GM12864 (cell line): ENCODE data around the gene ARHGAP42.

Experiments used
- DNase-seq: peaks from one replicate; pipeline ENCODE4 v3.0.0-alpha.2; 2011; ENCODE audit warnings: low read depth
- H3K4me3 ChIP-seq: 2 replicates; pipeline ENCODE4 v1.5.1; 2011; ENCODE audit warnings: mild to moderate bottlenecking, low read depth, low read length, control low read depth
- CTCF ChIP-seq: IDR thresholded peaks from 2 replicates; pipeline ENCODE4 v1.5.1; 2011; ENCODE audit warnings: low read depth, mild to moderate bottlenecking, moderate library complexity, low read length, control low read depth, inconsistent platforms; ENCODE audit errors: missing control alignments

The ARHGAP42 gene

GRCh38 chr11:100837311-100837710, 150.2 kb downstream of the ARHGAP42 start:
- TF ChIP-seq CTCF, result no peak
- no peak for DNase-seq
- no peak overlapping the region for H3K4me3 ChIP-seq

GRCh38 chr11:100841711-100842407, 154.8 kb downstream of the ARHGAP42 start:
- no peak overlapping the region for H3K4me3 ChIP-seq
- no peak for DNase-seq
- TF ChIP-seq CTCF, result no peak

GRCh38 chr11:100847696-100848216, 160.7 kb downstream of the ARHGAP42 start:
- no peak overlapping the region for H3K4me3 ChIP-seq
- DNase-seq, result no peak
- no peak for TF ChIP-seq CTCF

- no peak for DNase-seq
Measured at GRCh38 chr11:100849009-100849900, 162.2 kb downstream of the ARHGAP42 start.

GRCh38 chr11:100849901-100850235, 162.8 kb downstream of the ARHGAP42 start:
- DNase-seq, result no peak
- TF ChIP-seq CTCF, result no peak
- H3K4me3 ChIP-seq, result no peak overlapping the region

More at GRCh38 chr11:100849009-100849900, 162.2 kb downstream of the ARHGAP42 start:
- no peak overlapping the region for H3K4me3 ChIP-seq
- TF ChIP-seq CTCF, result no peak

GRCh38 chr11:100851147-100851546, 164.1 kb downstream of the ARHGAP42 start:
- no peak for TF ChIP-seq CTCF
- no peak for DNase-seq
- H3K4me3 ChIP-seq, result no peak overlapping the region
